Upper lobe of right lung (tissue), 1 donor: ENCODE measurements around the gene CCDC6. TPM values are rescaled to one million over a fixed set of nuclear protein-coding genes. Genes with fewer than 3 reads are reported as not detected.
"Not testable (repeated sequence)": the region's sequence is repeated elsewhere in the genome, so short reads cannot be mapped to it uniquely, and the experiment has no call there.

Source experiments
- ATAC-seq: fragments of 200-7000 bp; cut with Tn5 transposase; one replicate; pipeline ENCODE4 v1.9.1; 2020; ENCODE audit warnings: mild to moderate bottlenecking, moderate library complexity
- DNase-seq: peaks from one replicate; pipeline ENCODE4 v3.0.0-alpha.2; 2020
- H3K27ac ChIP-seq: fragments of 200-600 bp; one replicate; pipeline ENCODE4 v1.8.0; 2022
- H3K27me3 ChIP-seq: fragments of 200-600 bp; one replicate; pipeline ENCODE4 v1.8.0; 2022; ENCODE audit warnings: mild to moderate bottlenecking
- H3K36me3 ChIP-seq: fragments of 200-600 bp; one replicate; pipeline ENCODE4 v1.8.0; 2022
- H3K4me1 ChIP-seq: fragments of 200-600 bp; one replicate; pipeline ENCODE4 v1.8.0; 2022
- H3K4me3 ChIP-seq: fragments of 200-600 bp; one replicate; pipeline ENCODE4 v1.8.0; 2022; ENCODE audit warnings: mild to moderate bottlenecking
- H3K9me3 ChIP-seq: fragments of 200-600 bp; one replicate; pipeline ENCODE4 v1.8.0; 2022
- CTCF ChIP-seq: fragments of 200-600 bp; IDR thresholded peaks from one replicate; pipeline ENCODE4 v1.8.0; 2022; ENCODE audit warnings: antibody characterized with exemption
- intact Hi-C: fragments of 100-400 bp; cut with DNase I; formaldehyde crosslinking; loops from one replicate; pipeline ENCODE4 v1.11.0; 2022
- total RNA-seq: library from RNA; stranded (reverse); fragmentation: NEBNext Ultra II Directional; extraction: Animal tissue kit (Norgen Biotek cat#: 25700); gene quantifications from one replicate; pipeline ENCODE4 v1.2.1, GENCODE V29; 2021
- donor health status: DM: no; HTN: yes; CAD: no; lungs with severe emphysema.

CCDC6 gene
- total RNA-seq, 1 donor from 2014 or later: 55.7 TPM

- peak; percentile 37 for ATAC-seq
Observed at GRCh38 chr10:59878915-59879314, 27.4 kb downstream of the CCDC6 start.

GRCh38 chr10:59878289-59878688 is 28.1 kb downstream of the CCDC6 start:
- Histone ChIP-seq H3K9me3 (no peaks in the 10 kb centered on the region), H3K27me3 (no peaks in the 10 kb centered on the region), H3K4me1 (peaks cover 26% of the 10 kb centered on the region), H3K27ac (no peak overlapping the region), H3K4me3 (no peak overlapping the region), H3K36me3 (no peaks in the 10 kb centered on the region)
- intact Hi-C loops: no loop called here
- no peak for DNase-seq
- ATAC-seq: no peak
- TF ChIP-seq CTCF: no peak

More at GRCh38 chr10:59878915-59879314, 27.4 kb downstream of the CCDC6 start:
- intact Hi-C loops: no loop called here
- TF ChIP-seq CTCF: no peak
- no peaks in the 10 kb centered on the region for H3K27me3 ChIP-seq
- H3K4me1 ChIP-seq: peaks cover 24% of the 10 kb centered on the region
- H3K36me3 ChIP-seq: no peaks in the 10 kb centered on the region
- H3K27ac ChIP-seq: no peak overlapping the region
- DNase-seq: no peak
- no peak overlapping the region for H3K4me3 ChIP-seq
- no peaks in the 10 kb centered on the region for H3K9me3 ChIP-seq

GRCh38 chr10:59877191-59877671 is 29.1 kb downstream of the CCDC6 start:
- Histone ChIP-seq H3K4me3 (no peak overlapping the region), H3K27me3 (no peaks in the 10 kb centered on the region), H3K27ac (no peak overlapping the region), H3K4me1 (peaks cover 35% of the 10 kb centered on the region), H3K36me3 (no peaks in the 10 kb centered on the region), H3K9me3 (no peaks in the 10 kb centered on the region)
- DNase-seq: no peak
- intact Hi-C loops: no loop called here
- TF ChIP-seq CTCF: no peak
- ATAC-seq: no peak

- no peak overlapping the region for H3K4me3 ChIP-seq
- H3K27me3 ChIP-seq: no peaks in the 10 kb centered on the region
- TF ChIP-seq CTCF: no peak
- no peaks in the 10 kb centered on the region for H3K36me3 ChIP-seq
- ATAC-seq (no peak), DNase-seq (no peak)
- intact Hi-C loops: no loop called here
- H3K4me1 ChIP-seq: peaks cover 35% of the 10 kb centered on the region
- H3K27ac ChIP-seq: no peak overlapping the region
- H3K9me3 ChIP-seq: no peaks in the 10 kb centered on the region
Observed at GRCh38 chr10:59876695-59877094, 29.7 kb downstream of the CCDC6 start.

- ATAC-seq, H3K36me3 ChIP-seq, H3K9me3 ChIP-seq, intact Hi-C loops, H3K27me3 ChIP-seq, H3K4me3 ChIP-seq, H3K27ac ChIP-seq, DNase-seq: not testable (repeated sequence)
- peaks cover 35% of the 10 kb centered on the region for H3K4me1 ChIP-seq
Observed at GRCh38 chr10:59876208-59876607, 30.1 kb downstream of the CCDC6 start.

GRCh38 chr10:59873896-59874295 is 32.5 kb downstream of the CCDC6 start:
- intact Hi-C loops: no loop called here
- Histone ChIP-seq H3K4me3 (no peak overlapping the region), H3K36me3 (no peaks in the 10 kb centered on the region), H3K9me3 (no peaks in the 10 kb centered on the region), H3K4me1 (peaks cover 25% of the 10 kb centered on the region), H3K27me3 (no peaks in the 10 kb centered on the region), H3K27ac (no peak overlapping the region)
- no peak for TF ChIP-seq CTCF
- no peak for DNase-seq
- ATAC-seq: no peak
